Measurements from ENCODE around the gene MAGI1.
"Not testable (repeated sequence)": the region's sequence is repeated elsewhere in the genome, so short reads cannot be mapped to it uniquely, and the experiment has no call there.

The MAGI1 gene

DNA sequence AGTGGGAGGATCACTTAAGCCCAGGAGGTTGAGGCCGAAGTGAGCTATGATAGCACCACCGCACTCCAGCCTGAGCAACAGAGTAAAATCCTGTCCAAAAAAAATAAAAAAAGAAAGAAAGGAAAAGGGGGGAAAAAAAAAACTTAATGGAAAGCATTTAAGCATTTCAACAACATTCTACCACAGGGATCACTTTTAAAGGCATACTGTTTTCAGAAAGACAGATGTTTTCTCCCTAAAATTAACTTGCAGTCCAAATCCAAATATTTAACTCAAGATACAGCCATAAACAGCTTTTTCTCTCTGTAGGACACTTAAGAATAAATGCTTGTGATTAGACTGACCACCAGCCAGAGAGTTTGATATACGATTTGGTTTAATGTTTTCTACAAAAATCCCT is 141.0 kb downstream of the MAGI1 start:
- no peak for DNase-seq

DNA sequence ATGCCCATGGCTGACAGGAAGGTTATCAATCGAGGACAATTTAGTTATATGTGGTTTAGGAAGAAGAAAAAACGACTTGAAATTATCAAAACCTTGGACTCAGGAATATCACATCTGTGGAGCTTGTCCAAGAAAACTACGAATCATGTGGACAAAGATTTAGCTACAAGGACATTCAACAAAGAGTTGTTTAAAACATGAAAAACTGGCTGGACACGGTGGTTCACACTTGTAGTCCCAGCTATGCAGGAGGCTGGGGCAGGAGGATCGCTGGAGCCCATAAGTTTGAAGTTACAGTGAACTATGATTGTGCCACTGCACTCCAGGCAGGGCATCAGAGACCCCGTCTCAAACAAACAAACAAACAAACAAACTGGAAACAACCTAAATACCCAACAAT is 142.4 kb downstream of the MAGI1 start:
- no peak for DNase-seq

GRCh38 chr3:65894679-65895453 is 143.9 kb downstream of the MAGI1 start:
- DNase-seq = peak; percentile 64

DNA sequence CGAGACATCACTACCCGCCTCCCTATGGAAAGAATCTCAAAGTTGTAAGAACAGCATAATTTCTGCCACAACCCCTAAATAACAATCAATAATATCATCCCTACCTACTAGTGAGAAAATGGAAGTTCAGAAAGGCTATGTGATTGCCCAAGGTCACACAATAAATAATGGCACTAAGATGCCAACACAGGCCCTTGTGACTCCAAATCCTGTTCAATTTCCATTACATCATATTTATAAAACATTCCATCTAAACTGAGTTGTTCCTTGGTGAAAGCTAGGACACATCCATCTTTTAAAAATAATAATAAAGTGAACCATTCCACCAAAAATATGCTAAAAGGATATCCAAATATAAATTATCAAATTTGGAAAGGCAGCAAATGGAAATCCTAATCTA is 144.6 kb downstream of the MAGI1 start:
- no peak for DNase-seq

GRCh38 chr3:65893631-65894030 is 145.1 kb downstream of the MAGI1 start:
- no peak for DNase-seq

DNA sequence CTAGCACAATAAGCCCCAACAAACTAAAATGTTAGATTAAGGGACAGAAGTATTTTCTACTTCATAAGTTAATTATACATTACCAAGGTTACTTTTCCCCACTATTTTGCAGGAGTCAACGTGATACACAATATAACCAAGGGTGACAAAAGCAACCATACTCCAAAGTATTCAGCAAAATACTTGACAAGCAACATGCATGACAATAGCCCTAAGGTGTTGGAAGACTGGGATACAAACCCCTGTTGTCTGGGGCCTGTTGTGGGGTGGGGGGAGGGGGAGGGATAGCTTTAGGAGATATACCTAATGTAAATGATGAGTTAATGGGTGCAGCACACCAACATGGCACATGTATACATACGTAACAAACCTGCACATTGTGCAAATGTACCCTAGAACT is 147.2 kb downstream of the MAGI1 start:
- not testable (repeated sequence) for DNase-seq

- no peak for DNase-seq
Observed at GRCh38 chr3:65890328-65890727, 148.4 kb downstream of the MAGI1 start.

DNA sequence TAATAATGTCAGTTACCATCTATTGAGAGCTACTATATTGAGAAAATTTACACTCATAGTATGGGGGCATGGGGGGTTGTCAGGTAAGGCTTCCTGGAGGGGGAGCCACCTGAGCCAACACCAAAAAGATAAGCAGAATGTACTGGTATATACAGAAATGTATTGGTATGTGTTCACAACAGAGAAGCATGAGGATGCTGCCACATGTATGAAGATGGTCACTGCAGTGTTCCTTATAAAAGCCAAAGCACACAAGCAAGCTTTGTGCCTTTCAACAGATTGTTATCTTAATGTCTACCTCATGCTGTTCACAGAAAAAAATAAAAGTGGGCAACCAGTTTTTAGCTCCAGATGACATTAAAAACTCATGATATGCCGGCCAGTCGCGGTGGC is 149.0 kb downstream of the MAGI1 start:
- DNase-seq = no peak

- DNase-seq = peak; percentile 98
Observed at GRCh38 chr3:65888980-65889706, 149.6 kb downstream of the MAGI1 start.

- DNase-seq = peak; percentile 59
Observed at GRCh38 chr3:65888196-65888595, 150.5 kb downstream of the MAGI1 start.

- DNase-seq = no peak
Observed at GRCh38 chr3:65886391-65886790, 152.3 kb downstream of the MAGI1 start.

GRCh38 chr3:65884071-65884470 is 154.6 kb downstream of the MAGI1 start:
- DNase-seq = no peak

DNA sequence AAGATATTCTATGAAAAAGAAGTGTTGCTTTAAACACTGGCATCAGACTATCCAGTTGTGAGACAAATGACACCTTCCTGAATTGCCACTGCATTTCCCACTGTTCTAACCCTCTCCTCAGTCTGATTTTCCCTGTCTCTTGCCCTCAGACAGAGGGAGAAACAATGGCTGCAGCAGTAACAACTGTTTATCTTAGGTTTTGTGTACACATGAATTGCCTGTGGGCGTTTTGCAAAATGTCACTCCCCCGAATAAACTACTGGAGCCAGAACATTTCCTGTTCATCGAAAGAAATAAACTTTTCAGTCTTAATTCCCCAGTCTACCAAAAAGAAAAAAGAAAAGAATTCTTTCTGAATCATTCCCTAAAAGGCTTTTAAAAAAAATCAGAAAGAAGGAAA is 155.1 kb downstream of the MAGI1 start:
- DNase-seq = no peak

- DNase-seq = no peak
Observed at GRCh38 chr3:65880350-65880749, 158.4 kb downstream of the MAGI1 start.

DNA sequence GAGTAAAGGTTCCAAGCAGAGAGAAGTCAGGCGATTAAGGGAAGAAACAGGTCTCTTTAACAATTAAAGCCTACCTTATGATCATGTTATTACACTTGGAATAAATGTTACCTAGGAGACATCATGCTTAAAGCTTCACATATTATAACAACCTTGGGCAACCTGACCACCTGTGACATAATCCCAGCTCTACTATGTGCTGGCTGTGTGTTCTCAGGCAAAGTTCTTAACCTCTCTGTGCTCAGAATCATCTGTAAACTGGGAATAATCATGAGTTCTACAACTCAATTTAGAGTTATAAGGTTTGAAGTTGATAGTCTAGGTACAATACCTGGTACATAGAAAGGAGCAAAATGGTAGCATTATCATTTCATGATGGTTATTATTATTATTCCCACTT is 159.3 kb downstream of the MAGI1 start:
- no peak for DNase-seq

DNA sequence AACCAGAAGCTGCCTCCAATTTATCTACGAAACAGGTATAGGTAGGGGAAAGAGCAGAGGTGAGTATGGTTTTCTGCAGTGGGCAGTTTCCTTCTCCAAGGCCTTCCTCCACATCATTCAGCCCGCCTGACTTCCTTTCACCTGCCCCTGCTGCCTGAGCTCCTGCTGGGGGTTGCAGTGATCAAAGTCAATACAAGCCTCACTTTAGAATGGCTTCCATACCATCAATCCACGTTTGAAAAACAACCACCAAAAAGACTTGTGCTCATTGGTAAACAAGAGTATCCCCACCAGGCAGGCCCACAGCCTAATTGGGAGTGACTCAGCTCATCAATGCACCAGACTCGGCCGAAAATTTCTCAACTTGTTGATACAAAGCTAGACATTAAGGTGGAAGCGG is 159.9 kb downstream of the MAGI1 start:
- DNase-seq = no peak

GRCh38 chr3:65877160-65877559 is 161.6 kb downstream of the MAGI1 start:
- no peak for DNase-seq

DNA sequence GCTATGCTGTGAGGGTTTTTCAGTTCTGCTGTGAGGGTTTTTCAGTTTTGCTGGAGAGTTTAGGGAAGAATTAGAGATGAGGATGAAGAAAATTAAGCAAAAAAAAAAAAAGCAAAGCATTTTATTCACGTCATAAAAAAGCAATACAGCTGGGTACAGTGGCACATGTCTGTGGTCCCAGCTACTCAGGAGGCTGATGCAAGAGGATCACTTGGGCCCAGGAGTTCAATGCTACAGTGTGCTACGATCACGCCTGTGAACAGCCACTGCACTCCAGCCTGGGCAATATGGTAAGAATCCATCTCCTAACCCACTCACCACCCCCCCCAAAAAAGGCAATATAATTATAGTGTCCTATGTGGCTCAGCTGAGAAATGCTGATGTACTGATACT is 162.7 kb downstream of the MAGI1 start:
- DNase-seq = no peak

- DNase-seq = no peak
Observed at GRCh38 chr3:65875393-65876027, 163.2 kb downstream of the MAGI1 start.

GRCh38 chr3:65873869-65874268 is 164.8 kb downstream of the MAGI1 start:
- no peak for DNase-seq

- DNase-seq = no peak
Observed at GRCh38 chr3:65873028-65873427, 165.7 kb downstream of the MAGI1 start.

DNA sequence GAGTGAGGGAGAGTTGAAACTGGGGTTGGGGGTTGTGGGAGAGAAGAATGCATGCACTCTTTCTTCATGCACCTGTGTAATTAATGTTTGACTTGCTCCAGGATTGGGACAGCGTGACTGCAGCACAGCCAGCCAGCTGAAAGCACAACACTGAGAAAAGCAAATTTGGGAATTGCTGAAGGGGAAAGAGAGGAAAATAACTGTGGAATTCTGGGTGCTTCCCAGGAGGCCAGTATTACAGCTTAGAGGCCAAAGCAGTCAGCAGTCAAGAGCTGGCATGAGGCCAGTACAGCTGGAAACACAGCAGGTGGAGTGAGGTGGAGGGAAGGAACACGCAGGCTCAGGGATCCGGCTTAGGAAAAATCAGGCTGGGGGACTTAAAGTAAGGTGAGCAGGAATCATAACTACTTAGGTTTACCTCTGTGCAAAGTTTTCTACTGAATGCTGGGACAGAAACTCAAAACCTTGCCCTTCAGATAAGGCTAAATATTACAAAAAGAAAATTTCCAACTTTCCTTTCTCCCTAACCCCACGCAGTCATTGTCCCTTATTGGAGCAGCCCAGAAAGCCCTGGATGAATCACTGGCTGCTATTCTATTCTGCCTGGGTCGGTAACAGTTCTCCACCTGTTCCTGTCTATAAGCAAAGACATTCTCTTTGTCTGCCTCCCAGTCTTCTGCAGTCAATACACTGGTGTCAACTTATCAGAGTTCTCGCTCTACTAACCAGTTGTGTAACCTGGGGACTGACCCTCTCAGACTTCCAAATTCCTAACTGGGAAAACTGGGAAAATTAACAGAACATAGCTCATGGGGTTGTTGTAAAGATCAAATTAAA is 167.2 kb downstream of the MAGI1 start:
- DNase-seq = no peak

- DNase-seq = no peak
Observed at GRCh38 chr3:65869798-65870197, 168.9 kb downstream of the MAGI1 start.

All from fibroblast of upper back skin (primary cell).